Liver (tissue), 9 donors: Measurements from ENCODE around the gene FILIP1L. TPM values are rescaled to one million over a fixed set of nuclear protein-coding genes. Genes with fewer than 3 reads are reported as not detected.

Source experiments
- DNase-seq: peaks from one replicate; pipeline ENCODE4 v3.0.0-alpha.2; 2017; ENCODE audit warnings: low spot score
- H3K27ac ChIP-seq, 2 donors: one replicate each; pipeline ENCODE4 v1.7.0; 2013; ENCODE audit warnings: inconsistent platforms in 2 of 2, low read length in 2 of 2, control low read depth in 1 of 2, low read depth in 1 of 2, mild to moderate bottlenecking in 1 of 2
- H3K27me3 ChIP-seq, 4 donors: one replicate each; pipeline versions ENCODE4 v1.6.1 to v1.7.0; 2013; ENCODE audit warnings: low read length in 3 of 4, inconsistent platforms in 1 of 4, mild to moderate bottlenecking in 1 of 4, moderate library complexity in 1 of 4; ENCODE audit not compliant: control insufficient read depth in 4 of 4, insufficient read depth in 4 of 4
- H3K36me3 ChIP-seq, 4 donors: one replicate each; pipeline versions ENCODE4 v1.6.1 to v1.7.0; 2013; ENCODE audit warnings: low read length in 3 of 4, mild to moderate bottlenecking in 3 of 4, low read depth in 1 of 4, moderate library complexity in 1 of 4; ENCODE audit not compliant: control insufficient read depth in 4 of 4, insufficient read depth in 3 of 4
- H3K4me1 ChIP-seq, 4 donors: one replicate each; pipeline versions ENCODE4 v1.6.1 to v1.7.0; 2013; ENCODE audit warnings: low read length in 3 of 4, mild to moderate bottlenecking in 3 of 4, moderate library complexity in 1 of 4; ENCODE audit not compliant: control insufficient read depth in 4 of 4, insufficient read depth in 4 of 4
- H3K4me3 ChIP-seq, 3 donors: one replicate each; pipeline versions ENCODE4 v1.6.1 to v1.7.0; 2013; ENCODE audit warnings: low read length in 3 of 3, control low read depth in 1 of 3, low read depth in 1 of 3, mild to moderate bottlenecking in 1 of 3
- H3K9ac ChIP-seq, 2 donors: one replicate each; pipeline ENCODE4 v1.7.0; 2013; ENCODE audit warnings: low read length in 2 of 2, mild to moderate bottlenecking in 2 of 2, moderate library complexity in 2 of 2, control low read depth in 1 of 2, low read depth in 1 of 2
- H3K9me3 ChIP-seq, 4 donors: one replicate each; pipeline versions ENCODE4 v1.6.1 to v1.7.0; 2013; ENCODE audit warnings: low read length in 3 of 4; ENCODE audit not compliant: control insufficient read depth in 4 of 4
- FOXA1 ChIP-seq: IDR thresholded peaks from 2 replicates; pipeline ENCODE4 v1.6.1; 2016; ENCODE audit warnings: antibody characterized with exemption
- GABPA ChIP-seq, 2 donors: IDR thresholded peaks in 1 of 2; conservative IDR thresholded peaks in 1 of 2; 2 replicates each; pipeline ENCODE4 v1.6.1; 2016; ENCODE audit warnings: antibody characterized with exemption in 2 of 2, mild to moderate bottlenecking in 1 of 2, moderate library complexity in 1 of 2
- JUND ChIP-seq, 2 donors: IDR thresholded peaks; 2 replicates each; pipeline ENCODE4 v1.6.1; 2016; ENCODE audit warnings: antibody characterized with exemption in 2 of 2
- MAX ChIP-seq: IDR thresholded peaks from 2 replicates; pipeline ENCODE4 v1.6.1; 2016; ENCODE audit warnings: antibody characterized with exemption
- NR2F2 ChIP-seq: IDR thresholded peaks from 2 replicates; pipeline ENCODE4 v1.6.1; 2016; ENCODE audit warnings: antibody characterized with exemption
- RAD21 ChIP-seq, 2 donors: IDR thresholded peaks; 2 replicates each; pipeline ENCODE4 v1.6.1; 2016; ENCODE audit warnings: antibody characterized with exemption in 2 of 2, mild to moderate bottlenecking in 2 of 2
- RXRA ChIP-seq, 2 donors: IDR thresholded peaks; 2 replicates each; pipeline ENCODE4 v1.6.1; 2017 to 2018; ENCODE audit warnings: antibody characterized with exemption in 2 of 2, mild to moderate bottlenecking in 1 of 2
- SP1 ChIP-seq: IDR thresholded peaks from 2 replicates; pipeline ENCODE4 v1.6.1; 2018; ENCODE audit warnings: antibody characterized with exemption, mild to moderate bottlenecking
- YY1 ChIP-seq: IDR thresholded peaks from 2 replicates; pipeline ENCODE4 v1.6.1; 2016; ENCODE audit warnings: antibody characterized with exemption, mild to moderate bottlenecking
- WGBS: extraction: QIAGEN DNeasy Blood & Tissue Kit; methylation state at CpG from one replicate; pipeline ENCODE4 v1.1.7; 2013; 5-methylcytosine and 5-hydroxymethylcytosine counted together
- polyA plus RNA-seq, 2 donors: library from polyadenylated mRNA; stranded (reverse) in 1 of 2; unstranded in 1 of 2; fragments of 200-250 nt in 1 of 2; fragments of >200 nt in 1 of 2; fragmentation: Nextera tagmentation in 1 of 2; extraction: Ambion mirVana in 1 of 2; gene quantifications; one replicate each; pipeline versions ENCODE4 v1.2.1 to v1.2.3, GENCODE V29; 2013 to 2015
- total RNA-seq, 2 donors: library from RNA; depleted of rRNA; stranded (reverse); fragments of >200 nt; gene quantifications; one replicate each; pipeline ENCODE4 v1.2.3, GENCODE V29; 2014
- TF ChIP-seq, protein P1 (sequence below): IDR thresholded peaks from 2 replicates; pipeline ENCODE4 v1.6.1; 2016; ENCODE audit warnings: antibody characterized with exemption
- TF ChIP-seq, protein P2 (sequence below): IDR thresholded peaks from 2 replicates; pipeline ENCODE4 v1.6.1; 2016; ENCODE audit warnings: antibody characterized with exemption
- TF ChIP-seq, protein P3 (sequence below): fragments of 150-350 bp; IDR thresholded peaks from 2 replicates; pipeline ENCODE4 v1.5.1; 2017; ENCODE audit warnings: improper control_type of control experiment, low read depth, low read length; ENCODE audit not compliant: missing input control
- donor health status: healthy.
- donor health status: healthy.
- donor health status: healthy.
- donor health status: healthy.
- donor health status: healthy.

FILIP1L gene
- total and polyA plus RNA-seq, 4 donors: 1.4 to 6.5 (median 1.9) TPM

GRCh38 chr3:99883138-99883461 is 231.2 kb downstream of the FILIP1L start:
- Histone ChIP-seq H3K9ac (no peak overlapping the region), H3K36me3 (no peaks in the 10 kb centered on the region), H3K27ac (no peak overlapping the region), H3K4me1 (no peaks in the 10 kb centered on the region), H3K4me3 (no peak overlapping the region), H3K27me3 (no peaks in the 10 kb centered on the region), H3K9me3 (no peaks in the 10 kb centered on the region)
- DNase-seq: no peak
- no peak for TF ChIP-seq NR2F2
- TF ChIP-seq YY1: no peak
- TF ChIP-seq, protein P1, sequence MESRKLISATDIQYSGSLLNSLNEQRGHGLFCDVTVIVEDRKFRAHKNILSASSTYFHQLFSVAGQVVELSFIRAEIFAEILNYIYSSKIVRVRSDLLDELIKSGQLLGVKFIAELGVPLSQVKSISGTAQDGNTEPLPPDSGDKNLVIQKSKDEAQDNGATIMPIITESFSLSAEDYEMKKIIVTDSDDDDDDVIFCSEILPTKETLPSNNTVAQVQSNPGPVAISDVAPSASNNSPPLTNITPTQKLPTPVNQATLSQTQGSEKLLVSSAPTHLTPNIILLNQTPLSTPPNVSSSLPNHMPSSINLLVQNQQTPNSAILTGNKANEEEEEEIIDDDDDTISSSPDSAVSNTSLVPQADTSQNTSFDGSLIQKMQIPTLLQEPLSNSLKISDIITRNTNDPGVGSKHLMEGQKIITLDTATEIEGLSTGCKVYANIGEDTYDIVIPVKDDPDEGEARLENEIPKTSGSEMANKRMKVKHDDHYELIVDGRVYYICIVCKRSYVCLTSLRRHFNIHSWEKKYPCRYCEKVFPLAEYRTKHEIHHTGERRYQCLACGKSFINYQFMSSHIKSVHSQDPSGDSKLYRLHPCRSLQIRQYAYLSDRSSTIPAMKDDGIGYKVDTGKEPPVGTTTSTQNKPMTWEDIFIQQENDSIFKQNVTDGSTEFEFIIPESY: no peak
- 95% methylated on average over 2 of the region's 2 CpGs for WGBS

DNA sequence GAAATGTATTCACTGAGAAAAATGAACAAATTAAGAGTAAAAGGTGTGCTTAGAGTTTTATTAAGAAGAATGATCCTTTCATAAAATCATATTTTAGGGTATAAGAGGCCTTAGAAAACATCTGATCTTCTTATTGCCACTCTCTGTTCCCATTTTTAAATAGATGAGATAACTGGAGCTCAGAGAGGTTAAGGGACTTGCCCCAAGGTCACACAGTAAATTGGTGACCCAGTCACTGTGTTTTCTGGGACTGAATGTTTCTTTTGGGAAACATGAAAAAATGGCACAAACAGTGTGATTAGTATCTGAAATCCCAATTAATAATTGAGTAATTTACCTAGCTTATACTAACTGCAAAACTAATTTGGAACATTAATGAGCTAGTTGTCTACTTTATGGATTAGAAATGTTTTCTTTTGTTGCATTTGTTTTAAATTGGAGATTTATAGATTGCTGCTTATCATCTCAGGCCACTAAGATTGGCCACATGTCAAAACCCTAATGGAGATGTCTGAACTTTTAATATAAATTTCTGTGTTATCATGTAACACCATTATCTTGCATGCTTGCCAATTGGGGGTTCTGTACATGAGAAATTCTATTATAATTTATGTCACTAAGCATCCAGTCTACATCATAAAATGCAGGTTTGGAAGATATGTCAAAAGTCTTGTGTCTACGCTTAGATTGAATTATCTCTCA is 231.7 kb downstream of the FILIP1L start:
- Histone ChIP-seq H3K9ac (no peak overlapping the region), H3K4me1 (no peaks in the 10 kb centered on the region), H3K27ac (no peak overlapping the region), H3K4me3 (no peak overlapping the region), H3K9me3 (no peaks in the 10 kb centered on the region), H3K27me3 (no peaks in the 10 kb centered on the region), H3K36me3 (no peaks in the 10 kb centered on the region)
- WGBS: 100% methylated on average over 1 of the region's 1 CpG
- no peak for TF ChIP-seq MAX
- TF ChIP-seq GABPA (IDR thresholded peaks at IDR 0.05 in 1 of 2, conservative IDR thresholded peaks at IDR 0.05 in 1 of 2): no peak
- no peak for TF ChIP-seq NR2F2
- TF ChIP-seq, protein P2, sequence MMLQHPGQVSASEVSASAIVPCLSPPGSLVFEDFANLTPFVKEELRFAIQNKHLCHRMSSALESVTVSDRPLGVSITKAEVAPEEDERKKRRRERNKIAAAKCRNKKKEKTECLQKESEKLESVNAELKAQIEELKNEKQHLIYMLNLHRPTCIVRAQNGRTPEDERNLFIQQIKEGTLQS: no peak
- TF ChIP-seq SP1: no peak
- no peak for TF ChIP-seq YY1
- TF ChIP-seq, protein P1: no peak
- TF ChIP-seq RAD21 (IDR thresholded peaks at IDR 0.05): no peak
- TF ChIP-seq, protein P3, sequence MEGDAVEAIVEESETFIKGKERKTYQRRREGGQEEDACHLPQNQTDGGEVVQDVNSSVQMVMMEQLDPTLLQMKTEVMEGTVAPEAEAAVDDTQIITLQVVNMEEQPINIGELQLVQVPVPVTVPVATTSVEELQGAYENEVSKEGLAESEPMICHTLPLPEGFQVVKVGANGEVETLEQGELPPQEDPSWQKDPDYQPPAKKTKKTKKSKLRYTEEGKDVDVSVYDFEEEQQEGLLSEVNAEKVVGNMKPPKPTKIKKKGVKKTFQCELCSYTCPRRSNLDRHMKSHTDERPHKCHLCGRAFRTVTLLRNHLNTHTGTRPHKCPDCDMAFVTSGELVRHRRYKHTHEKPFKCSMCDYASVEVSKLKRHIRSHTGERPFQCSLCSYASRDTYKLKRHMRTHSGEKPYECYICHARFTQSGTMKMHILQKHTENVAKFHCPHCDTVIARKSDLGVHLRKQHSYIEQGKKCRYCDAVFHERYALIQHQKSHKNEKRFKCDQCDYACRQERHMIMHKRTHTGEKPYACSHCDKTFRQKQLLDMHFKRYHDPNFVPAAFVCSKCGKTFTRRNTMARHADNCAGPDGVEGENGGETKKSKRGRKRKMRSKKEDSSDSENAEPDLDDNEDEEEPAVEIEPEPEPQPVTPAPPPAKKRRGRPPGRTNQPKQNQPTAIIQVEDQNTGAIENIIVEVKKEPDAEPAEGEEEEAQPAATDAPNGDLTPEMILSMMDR: no peak
- TF ChIP-seq RXRA (IDR thresholded peaks at IDR 0.05): no peak
- TF ChIP-seq JUND (IDR thresholded peaks at IDR 0.05): no peak
- TF ChIP-seq FOXA1: no peak
- DNase-seq: no peak
